A549 (cell line): ENCODE measurements around the gene URI1. TPM values are rescaled to one million over a fixed set of nuclear protein-coding genes. Genes with fewer than 3 reads are reported as not detected.
"Not testable (repeated sequence)": the region's sequence is repeated elsewhere in the genome, so short reads cannot be mapped to it uniquely, and the experiment has no call there.

Experiments used
- ATAC-seq, 2 experiments: fragments of 200-7000 bp in 1 of 2; fragments of >200 bp in 1 of 2; cut with Nextera tagmentation in 1 of 2; cut with Tn5 transposase in 1 of 2; 3 replicates each; pipeline versions ENCODE4 v1.8.0 to v1.9.1; 2018 to 2020; ENCODE audit warnings: mild to moderate bottlenecking in 1 of 2, moderate library complexity in 1 of 2
- CTCF ChIA-PET: fragments of 300-600 bp; sonication (Branson Sonifier 250); formaldehyde crosslinking; extraction: SDS; loops from one replicate; lab custom pipeline; 2021; ENCODE audit warnings: antibody characterized with exemption, inconsistent platforms; lab: Yijun Ruan, JAX
- POLR2A ChIA-PET: fragments of 350-600 bp; formaldehyde crosslinking; extraction: SDS; loops from one replicate; lab custom pipeline; 2021; ENCODE audit warnings: antibody characterized with exemption, inconsistent platforms; lab: Yijun Ruan, JAX
- DNase-seq, 2 experiments: peaks; one replicate each; pipeline versions ENCODE4 v3.0.0 to v3.0.0-alpha.2; 2011 to 2016; ENCODE audit warnings: low read depth in 1 of 2, low spot score in 1 of 2
- FAIRE-seq: peaks from 2 replicates; lab custom pipeline; 2011; peaks lifted over from hg19 to GRCh38; lab: Jason Lieb, UNC
- H3K27ac ChIP-seq, 2 experiments: fragments of >200 bp; sonication (Bioruptor Twin); formaldehyde crosslinking; 3 replicates each; pipeline ENCODE4 v1.5.1; 2016 to 2017
- H3K4me1 ChIP-seq: fragments of >200 bp; sonication (Bioruptor Twin); formaldehyde crosslinking; 3 replicates; pipeline ENCODE4 v1.6.1; 2016
- H3K4me2 ChIP-seq: fragments of >200 bp; sonication (Bioruptor Twin); formaldehyde crosslinking; 3 replicates; pipeline ENCODE4 v1.6.1; 2016
- H3K4me3 ChIP-seq: fragments of >200 bp; sonication (Bioruptor Twin); formaldehyde crosslinking; 3 replicates; pipeline ENCODE4 v1.5.1; 2016
- H3K9me3 ChIP-seq: fragments of >200 bp; sonication (Bioruptor Twin); formaldehyde crosslinking; 3 replicates; pipeline ENCODE4 v1.6.1; 2016
- ATOH8 ChIP-seq: fragments of 250-450 bp; sonication (Bioruptor Pico); IDR thresholded peaks from 2 replicates; pipeline ENCODE4 v1.5.0; 2020; ENCODE audit warnings: low read depth, mild to moderate bottlenecking, moderate library complexity
- CBX2 ChIP-seq: fragments of 200-600 bp; sonication (generic); IDR thresholded peaks from 2 replicates; pipeline ENCODE4 v1.6.1; 2016; ENCODE audit warnings: low read depth, mild to moderate bottlenecking, borderline replicate concordance
- CBX8 ChIP-seq: fragments of 200-600 bp; sonication (generic); IDR thresholded peaks from 2 replicates; pipeline ENCODE4 v1.6.1; 2016
- CEBPB ChIP-seq, 2 experiments: fragments of >200 bp in 1 of 2; sonication (Bioruptor Twin) in 1 of 2; formaldehyde crosslinking in 1 of 2; IDR thresholded peaks; 2 replicates each; pipeline ENCODE4 v1.6.1; 2012 to 2016
- CHD2 ChIP-seq: fragments of 150-350 bp; IDR thresholded peaks from 2 replicates; pipeline ENCODE4 v1.6.1; 2014; ENCODE audit warnings: low read length; ENCODE audit not compliant: partially characterized antibody
- EP300 ChIP-seq, 2 experiments: fragments of >200 bp; sonication (Bioruptor Twin); formaldehyde crosslinking; IDR thresholded peaks; 2 replicates in 1 of 2; 3 replicates in 1 of 2; pipeline ENCODE4 v1.6.1; 2016 to 2017
- FOSB ChIP-seq: fragments of 250-450 bp; sonication (Bioruptor Pico); IDR thresholded peaks from 2 replicates; pipeline ENCODE4 v1.5.0; 2020; ENCODE audit warnings: mild to moderate bottlenecking, moderate library complexity
- FOXS1 ChIP-seq: fragments of 250-450 bp; sonication (Bioruptor Pico); IDR thresholded peaks from 2 replicates; pipeline ENCODE4 v1.5.0; 2020; ENCODE audit warnings: mild to moderate bottlenecking, moderate library complexity
- HOXB5 ChIP-seq: fragments of 250-450 bp; sonication (Bioruptor Pico); IDR thresholded peaks from 2 replicates; pipeline ENCODE4 v1.5.0; 2020; ENCODE audit warnings: mild to moderate bottlenecking, moderate library complexity
- MAFK ChIP-seq: fragments of 450-650 bp; IDR thresholded peaks from 2 replicates; pipeline ENCODE4 v1.6.1; 2014; ENCODE audit not compliant: partially characterized antibody
- MAX ChIP-seq: IDR thresholded peaks from 2 replicates; pipeline ENCODE4 v1.6.1; 2012
- PBX3 ChIP-seq: IDR thresholded peaks from 2 replicates; pipeline ENCODE4 v1.6.1; 2012
- REST ChIP-seq: fragments of 200-600 bp; sonication (generic); IDR thresholded peaks from 2 replicates; pipeline ENCODE4 v1.6.1; 2016; ENCODE audit warnings: antibody characterized with exemption, mild to moderate bottlenecking, moderate library complexity
- ZSCAN20 ChIP-seq: fragments of 250-450 bp; sonication (Bioruptor Pico); IDR thresholded peaks from 2 replicates; pipeline ENCODE4 v1.8.0; 2022; ENCODE audit warnings: mild to moderate bottlenecking, moderate library complexity
- WGBS: methylation state at CpG from one replicate; pipeline ENCODE4 v1.1.6; 2017; ENCODE audit errors: missing lambda C conversion rate; 5-methylcytosine and 5-hydroxymethylcytosine counted together
- polyA plus RNA-seq, 4 experiments: library from polyadenylated mRNA; depleted of rRNA in 3 of 4; stranded (reverse); fragments of >200 nt; fragmentation: RNase III in 1 of 4; extraction: RNeasy Plus Mini Kit Qiagen cat#74134 plus additional on column Dnase treatment in 1 of 4; gene quantifications; 2 replicates in 3 of 4; 3 replicates in 1 of 4; pipeline ENCODE4 v1.2.3, GENCODE V29; 2011 to 2017

The URI1 gene
- polyA plus RNA-seq, 2 of the 4 experiments (the other 2 are of a cell fraction): 116 to 228 TPM

GRCh38 chr19:30034321-30034720 lies 92.3 kb downstream of the URI1 start (continued):
- TF ChIP-seq REST: no peak
- TF ChIP-seq FOXS1 (CRISPR knock-in tag): no peak
- TF ChIP-seq, all 56 proteins: peak for 0

- ATAC-seq (no peak), FAIRE-seq (peak; percentile 97), DNase-seq (no peak)
- Histone ChIP-seq H3K4me1 (no peaks in the 10 kb centered on the region), H3K4me3 (no peak overlapping the region), H3K4me2 (no peak overlapping the region), H3K27ac (no peak overlapping the region), H3K9me3 (peaks cover 15% of the 10 kb centered on the region; the same call in 2 of the 3 replicates)
- ChIA-PET CTCF (interaction anchor here (1.1 to 1.6 kb wide), 4 partner anchors 10 to 277 kb away, joined by 4 to 12 read pairs (median 6); no protein-coding TSS in a partner anchor), POLR2A (no interaction called here)
- WGBS: 81% methylated on average over 8 of the region's 8 CpGs
- TF ChIP-seq HOXB5 (CRISPR knock-in tag): no peak
- TF ChIP-seq CEBPB (IDR thresholded peaks at IDR 0.05): no peak
- no peak for TF ChIP-seq CBX2
- TF ChIP-seq ATOH8: no peak
- no peak for TF ChIP-seq CBX8
- no peak for TF ChIP-seq PBX3
- TF ChIP-seq ZSCAN20: no peak
- TF ChIP-seq MAX: no peak
- no peak for TF ChIP-seq EP300 (IDR thresholded peaks at IDR 0.05)
- no peak for TF ChIP-seq CHD2
Observed at GRCh38 chr19:30036154-30037129, 94.4 kb downstream of the URI1 start.

GRCh38 chr19:30037835-30038234 lies 95.8 kb downstream of the URI1 start:
- DNase-seq (no peak), ATAC-seq (0 out of 6 replicates have a peak, but pooled peaks of 1 of the 2 experiments have one; percentile 19), FAIRE-seq (peak; percentile 78)
- 94% methylated on average over 5 of the region's 5 CpGs for WGBS
- no peak overlapping the region for H3K4me2 ChIP-seq
- TF ChIP-seq MAFK: peak; percentile 90
- TF ChIP-seq FOSB (CRISPR knock-in tag): no peak
- POLR2A ChIA-PET: no interaction called here
- H3K4me1 ChIP-seq: no peaks in the 10 kb centered on the region
- H3K27ac ChIP-seq: no peak overlapping the region
- no peak overlapping the region for H3K4me3 ChIP-seq
- peaks cover 15% of the 10 kb centered on the region; the same call in 2 of the 3 replicates for H3K9me3 ChIP-seq
- CTCF ChIA-PET: interaction anchor here (1.1 kb wide), 2 partner anchors 8 to 278 kb away, joined by 4 to 7 read pairs; no protein-coding TSS in a partner anchor

GRCh38 chr19:30041931-30042330 lies 99.9 kb downstream of the URI1 start:
- H3K4me1 ChIP-seq, H3K4me2 ChIP-seq, POLR2A ChIA-PET, H3K4me3 ChIP-seq, FAIRE-seq, H3K27ac ChIP-seq, DNase-seq, ATAC-seq: not testable (repeated sequence)
- WGBS: 93% methylated on average over 6 of the region's 6 CpGs
- CTCF ChIA-PET: interaction anchor here (0.8 kb wide), 1 partner anchor 37 kb away, joined by 3 read pairs; no protein-coding TSS in a partner anchor
- H3K9me3 ChIP-seq: peaks cover 12% of the 10 kb centered on the region; the same call in 2 of the 3 replicates

- CTCF ChIA-PET: interaction anchor here (1.0 to 4.6 kb wide), 3 partner anchors 13 to 607 kb away, joined by 3 to 18 read pairs (median 5); no protein-coding TSS in a partner anchor
- POLR2A ChIA-PET: not testable (repeated sequence)
Observed at GRCh38 chr19:30043008-30043407, 101.0 kb downstream of the URI1 start.

More at GRCh38 chr19:30043008-30043407, 101.0 kb downstream of the URI1 start:
- FAIRE-seq, ATAC-seq, H3K4me2 ChIP-seq, DNase-seq, H3K4me3 ChIP-seq, H3K9me3 ChIP-seq, H3K27ac ChIP-seq, H3K4me1 ChIP-seq: not testable (repeated sequence)
